MCF 10A (cell line): ENCODE data around the gene ZNF543. TPM values are rescaled to one million over a fixed set of nuclear protein-coding genes. Genes with fewer than 3 reads are reported as not detected.
A peak's percentile ranks its signal among the peaks of the same experiment; 100 is the strongest.

ENCODE experiments used
- BruUV-seq: library from RNA; stranded (reverse); fragments of 400-500 nt; replicated peaks from 2 replicates; lab custom pipeline; 2021; lab: Mats Ljungman, UMichigan
- CTCF ChIA-PET: fragments of 300-600 bp; sonication (Branson Sonifier 250); formaldehyde crosslinking; extraction: SDS; loops from one replicate; lab custom pipeline; 2021; ENCODE audit warnings: antibody characterized with exemption, inconsistent platforms; lab: Yijun Ruan, JAX
- POLR2A ChIA-PET: fragments of 300-600, 350-650 bp; sonication (Branson Sonifier 250); formaldehyde crosslinking; extraction: SDS; loops from one replicate; lab custom pipeline; 2020; ENCODE audit warnings: antibody characterized with exemption, inconsistent platforms; lab: Yijun Ruan, JAX
- DNase-seq: peaks from one replicate; pipeline ENCODE4 v3.0.0-alpha.2; 2018; ENCODE audit not compliant: unreplicated experiment
- H3K27ac Mint-ChIP-seq: one replicate; pipeline ENCODE4 v1.8.0; 2022; ENCODE audit warnings: mild to moderate bottlenecking, low read depth, mixed read lengths; ENCODE audit not compliant: unreplicated experiment
- H3K27me3 Mint-ChIP-seq: one replicate; pipeline ENCODE4 v1.8.0; 2022; ENCODE audit warnings: mixed read lengths; ENCODE audit not compliant: insufficient read depth, unreplicated experiment
- H3K36me3 Mint-ChIP-seq: one replicate; pipeline ENCODE4 v1.8.0; 2022; ENCODE audit warnings: mild to moderate bottlenecking, moderate library complexity, mixed read lengths; ENCODE audit not compliant: insufficient read depth, unreplicated experiment
- H3K4me1 Mint-ChIP-seq: one replicate; pipeline ENCODE4 v1.8.0; 2022; ENCODE audit warnings: mixed read lengths; ENCODE audit not compliant: insufficient read depth, unreplicated experiment
- H3K4me3 Mint-ChIP-seq: one replicate; pipeline ENCODE4 v1.8.0; 2022; ENCODE audit warnings: mild to moderate bottlenecking, moderate library complexity, mixed read lengths; ENCODE audit not compliant: unreplicated experiment
- H3K9me3 Mint-ChIP-seq: one replicate; pipeline ENCODE4 v1.8.0; 2022; ENCODE audit warnings: mixed read lengths; ENCODE audit not compliant: unreplicated experiment
- CTCF ChIP-seq: fragments of 200-600 bp; IDR thresholded peaks from one replicate; pipeline ENCODE4 v1.8.0; 2022; ENCODE audit warnings: antibody characterized with exemption, mild to moderate bottlenecking; ENCODE audit not compliant: unreplicated experiment
- intact Hi-C: fragments of 100-400 bp; cut with micrococcal nuclease; formaldehyde crosslinking; loops from 2 replicates; pipeline ENCODE4 v1.14.1; 2022
- total RNA-seq: library from RNA; stranded (reverse); gene quantifications from 2 replicates; pipeline ENCODE4 v1.2.3, GENCODE V29; 2022

The ZNF543 gene
- total RNA-seq, 1 experiment from 2014 or later = 9.2 TPM

DNA sequence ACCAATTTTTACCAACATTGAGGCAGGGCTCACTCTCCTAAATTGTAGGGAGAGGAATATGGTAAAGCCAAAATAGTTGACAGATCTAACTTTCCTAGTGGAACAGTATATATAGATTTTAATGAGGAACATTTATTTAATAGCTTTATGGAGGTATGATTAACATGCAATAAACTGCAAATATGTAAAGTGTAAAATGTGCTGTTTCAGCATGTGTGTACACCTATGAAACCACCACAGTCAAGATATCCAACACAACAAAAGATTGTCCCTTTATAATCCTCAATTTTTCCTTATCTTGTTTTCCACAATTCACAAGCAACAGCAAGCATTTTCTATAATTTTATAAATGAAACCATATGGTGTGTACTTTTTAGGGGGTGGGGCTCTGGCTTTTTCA lies 39.0 kb downstream of the ZNF543 start:
- Mint-ChIP-seq H3K4me1 (peaks cover 8% of the 10 kb centered on the region), H3K4me3 (no peak overlapping the region), H3K9me3 (peaks cover 7% of the 10 kb centered on the region), H3K27me3 (no peaks in the 10 kb centered on the region), H3K27ac (no peak overlapping the region), H3K36me3 (peaks cover 58% of the 10 kb centered on the region)
- TF ChIP-seq CTCF = no peak
- intact Hi-C loops = no loop called here
- POLR2A ChIA-PET = interaction anchor here (1.0 kb wide), 1 partner anchor 8 kb away, joined by 3 read pairs; the partner anchor contains the start of gene ZNF304
- no peak for DNase-seq
- BruUV-seq = no TSS peak
- CTCF ChIA-PET = no interaction called here

- BruUV-seq = no TSS peak
- Mint-ChIP-seq H3K9me3 (no peaks in the 10 kb centered on the region), H3K4me3 (peak overlapping the region; percentile 98), H3K36me3 (peaks cover 31% of the 10 kb centered on the region), H3K27me3 (no peaks in the 10 kb centered on the region), H3K4me1 (peaks cover 8% of the 10 kb centered on the region), H3K27ac (peak overlapping the region; percentile 99)
- no peak for DNase-seq
- intact Hi-C loops = loop anchor here (2.0 kb wide), 1 partner anchor 84 kb away; no protein-coding TSS in a partner anchor
- ChIA-PET POLR2A (interaction anchor here (0.5 to 2.8 kb wide), 16 partner anchors 11 to 1000 kb away, joined by 3 to 29 read pairs (median 5); partner anchors contain the start of genes ZNF211, ZNF304, ZNF548 and ZNF749), CTCF (interaction anchor here (0.6 kb wide), 2 partner anchors 12 to 124 kb away, joined by 4 to 5 read pairs; partner anchors contain the start of gene ZNF304)
- TF ChIP-seq CTCF = no peak
Measured at GRCh38 chr19:57362419-57362818, 42.1 kb downstream of the ZNF543 start.

- TF ChIP-seq CTCF = no peak
- intact Hi-C loops = loop anchor here (1.0 to 2.0 kb wide), 2 partner anchors 84 to 172 kb away; partner anchors contain the start of gene ZNF264
- Mint-ChIP-seq H3K4me3 (peak within 1 kb of the TSS; percentile 98), H3K4me1 (peaks cover 8% of the 10 kb centered on the region), H3K27me3 (no peaks in the 10 kb centered on the region), H3K36me3 (peaks cover 30% of the 10 kb centered on the region), H3K9me3 (no peaks in the 10 kb centered on the region), H3K27ac (peak within 1 kb of the TSS; percentile 99)
- ChIA-PET CTCF (interaction anchor here (0.6 to 0.7 kb wide), 3 partner anchors 12 to 505 kb away, joined by 3 to 5 read pairs (median 4); partner anchors contain the start of gene ZNF304), POLR2A (interaction anchor here (0.5 to 2.8 kb wide), 21 partner anchors 12 to 1067 kb away, joined by 3 to 29 read pairs (median 4); partner anchors contain the start of genes ZNF211, ZNF304, ZNF548 and ZNF749)
- peak; percentile 99 for DNase-seq
- BruUV-seq = no TSS peak
Measured at GRCh38 chr19:57362997-57363687, 42.9 kb downstream of the ZNF543 start, which contains the start of the genes TRAPPC2B and ZNF547. Gene TRAPPC2B, plus strand, starts transcription at chr19:57363551. Its CDS starts 1,283 bp downstream, at chr19:57364834. Gene ZNF547, plus strand, starts transcription at chr19:57363551. Its CDS starts 5,005 bp downstream, at chr19:57368556.

DNA sequence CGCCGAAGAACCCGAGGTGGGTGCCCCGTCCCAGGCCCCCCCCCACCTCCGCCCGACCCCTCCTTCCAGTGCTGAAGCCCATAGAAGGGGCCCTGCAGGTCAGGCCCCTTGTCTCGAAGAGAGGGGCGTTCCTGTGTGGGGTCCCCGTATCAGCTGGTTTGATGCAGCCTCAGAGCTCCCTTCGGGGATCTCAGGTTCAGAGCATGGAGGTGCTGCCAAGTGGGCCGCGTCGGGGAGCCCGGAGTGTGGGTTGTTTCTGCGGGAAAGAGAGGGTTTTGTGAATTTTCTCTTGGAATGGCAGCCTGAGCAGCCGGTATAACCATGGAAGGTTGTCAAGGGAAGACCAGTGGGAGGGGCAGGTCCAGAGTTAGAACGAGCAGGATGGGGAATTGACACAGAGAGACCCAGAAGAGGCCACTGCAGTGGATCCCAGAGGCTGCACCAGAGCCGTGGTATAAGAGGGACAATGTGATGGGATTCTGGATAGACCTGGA lies 43.5 kb downstream of the ZNF543 start:
- Mint-ChIP-seq H3K27ac (peak overlapping the region; percentile 99), H3K4me1 (peaks cover 8% of the 10 kb centered on the region), H3K36me3 (peaks cover 24% of the 10 kb centered on the region), H3K4me3 (peak overlapping the region; percentile 98), H3K9me3 (no peaks in the 10 kb centered on the region), H3K27me3 (no peaks in the 10 kb centered on the region)
- BruUV-seq = no TSS peak
- ChIA-PET POLR2A (interaction anchor here (0.7 to 2.8 kb wide), 13 partner anchors 13 to 194 kb away, joined by 3 to 29 read pairs (median 7); partner anchors contain the start of genes ZNF304, ZNF548 and ZNF749), CTCF (no interaction called here)
- intact Hi-C loops = loop anchor here (1.0 to 2.0 kb wide), 2 partner anchors 85 to 172 kb away; partner anchors contain the start of gene ZNF264
- no peak for TF ChIP-seq CTCF
- DNase-seq = no peak
